OCI-LY1 (cell line): ENCODE measurements around the gene HDAC8.

Experiments used
- H2AFZ ChIP-seq: fragments of 200-600 bp; sonication (generic), shearing (Covaris generic); 2 replicates; pipeline ENCODE4 v1.6.0; 2014; ENCODE audit warnings: antibody characterized with exemption, mild to moderate bottlenecking, low read length
- H3F3A ChIP-seq: fragments of 200-600 bp; sonication (generic), shearing (Covaris generic); 2 replicates; pipeline ENCODE4 v1.6.0; 2014; ENCODE audit warnings: mild to moderate bottlenecking, antibody characterized with exemption, low read length, moderate library complexity; ENCODE audit not compliant: insufficient read depth
- H3K27ac ChIP-seq: fragments of 200-600 bp; sonication (generic); 2 replicates; pipeline ENCODE4 v1.5.1; 2014; ENCODE audit warnings: low read length, mixed run types, mild to moderate bottlenecking, low read depth; ENCODE audit not compliant: poor library complexity, severe bottlenecking
- H3K27me3 ChIP-seq: fragments of 200-600 bp; sonication (generic); 2 replicates; pipeline ENCODE4 v1.6.0; 2014; ENCODE audit warnings: antibody characterized with exemption, mild to moderate bottlenecking, low read length, moderate library complexity; ENCODE audit not compliant: insufficient read depth
- H3K36me3 ChIP-seq: fragments of 200-600 bp; sonication (generic); 2 replicates; pipeline ENCODE4 v1.6.1; 2014; ENCODE audit warnings: mild to moderate bottlenecking, antibody characterized with exemption, low read length, moderate library complexity, mixed read lengths; ENCODE audit not compliant: insufficient read depth
- H3K4me1 ChIP-seq: fragments of 200-600 bp; sonication (generic); 2 replicates; pipeline ENCODE4 v1.5.1; 2014; ENCODE audit warnings: mild to moderate bottlenecking, low read length, moderate library complexity; ENCODE audit not compliant: insufficient read depth, severe bottlenecking
- H3K4me2 ChIP-seq: fragments of 200-600 bp; sonication (generic), shearing (Covaris generic); 2 replicates; pipeline ENCODE4 v1.6.1; 2014; ENCODE audit warnings: low read length
- H3K4me3 ChIP-seq: fragments of 200-600 bp; sonication (generic); 2 replicates; pipeline ENCODE4 v1.5.1; 2014; ENCODE audit warnings: low read length, low read depth, mild to moderate bottlenecking, mixed read lengths; ENCODE audit not compliant: poor library complexity, severe bottlenecking
- H3K79me2 ChIP-seq: fragments of 200-600 bp; shearing (Covaris generic); 2 replicates; pipeline ENCODE4 v1.6.1; 2016; ENCODE audit warnings: mixed run types, low read length, mixed read lengths; ENCODE audit not compliant: insufficient read depth
- H3K9ac ChIP-seq: fragments of 200-600 bp; sonication (generic), shearing (Covaris generic); 2 replicates; pipeline ENCODE4 v1.6.1; 2014; ENCODE audit warnings: mild to moderate bottlenecking, low read length, mixed read lengths
- H3K9me2 ChIP-seq: fragments of 200-600 bp; sonication (generic), shearing (Covaris generic); 2 replicates; pipeline ENCODE4 v1.6.1; 2014; ENCODE audit warnings: low read depth, mild to moderate bottlenecking, low read length, mixed read lengths
- H3K9me3 ChIP-seq: fragments of 200-600 bp; shearing (Covaris generic); 2 replicates; pipeline ENCODE4 v1.6.1; 2014; ENCODE audit warnings: low read length, mixed read lengths
- H4K20me1 ChIP-seq: fragments of 200-600 bp; sonication (generic), shearing (Covaris generic); 2 replicates; pipeline ENCODE4 v1.6.0; 2016; ENCODE audit warnings: mild to moderate bottlenecking, low read length; ENCODE audit not compliant: insufficient read depth
- EZH2 ChIP-seq: fragments of 200-600 bp; sonication (generic), shearing (Covaris generic); IDR thresholded peaks from 2 replicates; pipeline ENCODE4 v1.8.0; 2017; ENCODE audit warnings: borderline replicate concordance, mixed run types, mild to moderate bottlenecking, antibody characterized with exemption, low read length, moderate library complexity, mixed read lengths
- TF ChIP-seq, protein P1 (sequence below): fragments of 200-600 bp; sonication (generic), shearing (Covaris generic); IDR thresholded peaks from 2 replicates; pipeline ENCODE4 v1.5.1; 2017; ENCODE audit warnings: mild to moderate bottlenecking, antibody characterized with exemption, low read length, moderate library complexity, mixed read lengths

The HDAC8 gene

DNA sequence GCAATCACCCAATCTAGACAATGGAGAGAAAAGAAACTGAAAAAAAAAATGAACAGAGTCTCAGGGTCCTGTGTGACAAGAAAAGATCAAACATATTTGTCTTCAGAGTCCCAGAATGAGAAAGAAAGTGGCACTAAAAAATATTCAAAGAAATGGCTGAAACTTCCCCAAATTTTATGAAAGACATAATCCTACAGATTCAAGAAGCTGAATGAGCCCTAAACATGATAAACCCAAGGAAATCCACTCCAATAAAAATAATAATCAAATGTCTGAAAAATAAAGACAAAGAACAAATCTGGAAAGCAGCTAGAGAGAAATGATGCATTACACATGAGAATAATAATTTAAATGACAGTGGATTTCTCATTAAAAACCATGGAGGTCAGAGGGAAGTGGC is 136.6 kb downstream of the HDAC8 start:
- Histone ChIP-seq H3K27ac (no peak overlapping the region), H3K9ac (no peak overlapping the region), H3F3A (no peaks in the 10 kb centered on the region), H3K9me3 (no peaks in the 10 kb centered on the region), H3K4me1 (no peaks in the 10 kb centered on the region), H3K27me3 (no peaks in the 10 kb centered on the region), H2AFZ (no peak overlapping the region), H4K20me1 (no peaks in the 10 kb centered on the region), H3K79me2 (no peaks in the 10 kb centered on the region), H3K4me2 (no peak overlapping the region), H3K4me3 (no peak overlapping the region), H3K36me3 (no peaks in the 10 kb centered on the region; the same call in 1 of the 2 replicates), H3K9me2 (no peaks in the 10 kb centered on the region)
- no peak for TF ChIP-seq EZH2

DNA sequence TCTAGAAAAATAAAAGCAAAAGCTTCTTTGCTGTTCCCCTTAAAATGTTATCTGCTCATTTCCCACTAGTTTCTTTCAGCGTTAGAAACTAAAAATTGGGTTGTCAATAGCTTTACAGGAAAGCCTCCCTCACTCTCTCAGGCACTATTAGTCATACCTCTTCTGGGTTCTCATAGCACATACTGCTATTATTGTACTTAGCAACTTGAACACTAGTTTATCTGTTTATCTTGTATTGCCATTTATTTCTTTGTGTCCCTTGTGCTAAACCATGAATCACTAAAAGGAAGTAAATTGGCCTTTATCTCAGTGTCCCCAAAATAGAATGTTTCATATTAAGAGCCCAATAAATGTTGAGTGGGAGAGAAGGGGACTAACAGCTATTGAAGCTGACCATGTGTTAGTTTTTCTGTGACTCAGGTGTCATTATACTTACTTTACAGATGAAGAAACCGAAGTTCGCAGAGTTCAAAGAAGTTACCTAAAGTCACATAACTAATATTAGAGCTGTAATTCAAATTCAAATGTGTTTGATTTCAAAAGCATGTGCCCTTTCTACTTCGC is 142.2 kb downstream of the HDAC8 start:
- H4K20me1 ChIP-seq: no peaks in the 10 kb centered on the region
- TF ChIP-seq, protein P1, sequence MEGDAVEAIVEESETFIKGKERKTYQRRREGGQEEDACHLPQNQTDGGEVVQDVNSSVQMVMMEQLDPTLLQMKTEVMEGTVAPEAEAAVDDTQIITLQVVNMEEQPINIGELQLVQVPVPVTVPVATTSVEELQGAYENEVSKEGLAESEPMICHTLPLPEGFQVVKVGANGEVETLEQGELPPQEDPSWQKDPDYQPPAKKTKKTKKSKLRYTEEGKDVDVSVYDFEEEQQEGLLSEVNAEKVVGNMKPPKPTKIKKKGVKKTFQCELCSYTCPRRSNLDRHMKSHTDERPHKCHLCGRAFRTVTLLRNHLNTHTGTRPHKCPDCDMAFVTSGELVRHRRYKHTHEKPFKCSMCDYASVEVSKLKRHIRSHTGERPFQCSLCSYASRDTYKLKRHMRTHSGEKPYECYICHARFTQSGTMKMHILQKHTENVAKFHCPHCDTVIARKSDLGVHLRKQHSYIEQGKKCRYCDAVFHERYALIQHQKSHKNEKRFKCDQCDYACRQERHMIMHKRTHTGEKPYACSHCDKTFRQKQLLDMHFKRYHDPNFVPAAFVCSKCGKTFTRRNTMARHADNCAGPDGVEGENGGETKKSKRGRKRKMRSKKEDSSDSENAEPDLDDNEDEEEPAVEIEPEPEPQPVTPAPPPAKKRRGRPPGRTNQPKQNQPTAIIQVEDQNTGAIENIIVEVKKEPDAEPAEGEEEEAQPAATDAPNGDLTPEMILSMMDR: no peak
- TF ChIP-seq EZH2: no peak
- H3K4me3 ChIP-seq: no peak overlapping the region
- H3K27ac ChIP-seq: no peak overlapping the region
- no peaks in the 10 kb centered on the region for H3K79me2 ChIP-seq
- no peak overlapping the region for H2AFZ ChIP-seq
- H3K9ac ChIP-seq: no peak overlapping the region
- H3K36me3 ChIP-seq: no peaks in the 10 kb centered on the region
- H3K9me3 ChIP-seq: no peaks in the 10 kb centered on the region
- no peaks in the 10 kb centered on the region for H3F3A ChIP-seq
- H3K4me2 ChIP-seq: no peak overlapping the region
- no peaks in the 10 kb centered on the region for H3K27me3 ChIP-seq
- no peaks in the 10 kb centered on the region for H3K9me2 ChIP-seq
- no peaks in the 10 kb centered on the region for H3K4me1 ChIP-seq

DNA sequence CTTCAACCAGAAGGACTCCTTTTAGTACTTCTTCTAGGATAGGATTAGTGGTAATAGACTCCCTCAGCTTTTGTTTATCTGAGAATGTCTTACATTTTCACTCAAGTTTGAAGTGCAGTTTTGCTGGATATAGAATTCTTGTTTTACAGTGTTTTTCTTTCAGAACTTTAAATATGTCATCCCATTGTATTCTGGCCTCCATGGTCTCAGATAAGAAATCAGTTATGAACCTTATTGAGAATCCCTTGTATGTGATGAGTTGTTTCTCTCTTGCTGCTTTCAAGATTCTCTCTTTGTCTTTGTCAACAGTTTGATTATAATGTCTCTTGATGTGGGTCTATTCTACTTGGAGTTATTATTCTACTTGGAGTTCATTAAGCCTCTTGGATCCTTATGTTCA is 150.8 kb downstream of the HDAC8 start:
- H3K4me1 ChIP-seq: no peaks in the 10 kb centered on the region
- H3K9ac ChIP-seq: no peak overlapping the region
- no peaks in the 10 kb centered on the region for H3K9me3 ChIP-seq
- no peak overlapping the region for H3K4me3 ChIP-seq
- H2AFZ ChIP-seq: no peak overlapping the region
- H3K27me3 ChIP-seq: no peaks in the 10 kb centered on the region
- no peaks in the 10 kb centered on the region for H4K20me1 ChIP-seq
- H3K27ac ChIP-seq: no peak overlapping the region
- H3K9me2 ChIP-seq: no peaks in the 10 kb centered on the region
- H3F3A ChIP-seq: no peaks in the 10 kb centered on the region
- no peaks in the 10 kb centered on the region for H3K79me2 ChIP-seq
- no peaks in the 10 kb centered on the region for H3K36me3 ChIP-seq
- TF ChIP-seq, protein P1: no peak
- TF ChIP-seq EZH2: no peak
- H3K4me2 ChIP-seq: no peak overlapping the region

DNA sequence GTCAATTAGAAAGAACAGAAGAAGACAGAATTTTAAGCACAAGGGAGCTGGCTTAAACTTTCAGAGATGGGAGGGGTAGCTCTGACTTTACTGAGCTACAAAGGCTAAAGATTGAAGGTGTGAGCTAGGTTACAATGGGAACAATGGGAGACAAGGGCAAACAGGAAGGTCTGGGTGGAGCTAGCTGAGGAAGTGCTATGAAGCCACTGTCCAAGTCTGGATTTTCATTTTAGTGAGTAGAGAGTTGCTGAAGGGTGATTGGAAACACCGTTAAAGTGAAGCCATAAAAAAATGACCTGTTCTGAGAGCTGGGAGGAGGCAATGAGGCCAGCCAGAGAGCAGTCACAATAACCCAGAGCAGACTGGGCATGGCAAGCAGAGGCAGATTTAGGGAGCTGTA is 162.7 kb downstream of the HDAC8 start:
- no peak overlapping the region for H3K4me2 ChIP-seq
- H2AFZ ChIP-seq: no peak overlapping the region
- no peaks in the 10 kb centered on the region for H3K9me2 ChIP-seq
- no peak overlapping the region for H3K27ac ChIP-seq
- H3K4me3 ChIP-seq: no peak overlapping the region
- H3K79me2 ChIP-seq: no peaks in the 10 kb centered on the region
- H3K9ac ChIP-seq: no peak overlapping the region
- no peaks in the 10 kb centered on the region for H3K9me3 ChIP-seq
- no peaks in the 10 kb centered on the region; the same call in 1 of the 2 replicates for H3K36me3 ChIP-seq
- TF ChIP-seq EZH2: no peak
- TF ChIP-seq, protein P1: no peak
- H4K20me1 ChIP-seq: no peaks in the 10 kb centered on the region
- no peaks in the 10 kb centered on the region for H3K27me3 ChIP-seq
- no peaks in the 10 kb centered on the region for H3K4me1 ChIP-seq
- H3F3A ChIP-seq: no peaks in the 10 kb centered on the region
